Measurements from ENCODE around the gene TSEN2.
A peak's percentile ranks its signal among the peaks of the same experiment; 100 is the strongest.
"Not testable (repeated sequence)": the region's sequence is repeated elsewhere in the genome, so short reads cannot be mapped to it uniquely, and the experiment has no call there.

TSEN2 gene

DNA sequence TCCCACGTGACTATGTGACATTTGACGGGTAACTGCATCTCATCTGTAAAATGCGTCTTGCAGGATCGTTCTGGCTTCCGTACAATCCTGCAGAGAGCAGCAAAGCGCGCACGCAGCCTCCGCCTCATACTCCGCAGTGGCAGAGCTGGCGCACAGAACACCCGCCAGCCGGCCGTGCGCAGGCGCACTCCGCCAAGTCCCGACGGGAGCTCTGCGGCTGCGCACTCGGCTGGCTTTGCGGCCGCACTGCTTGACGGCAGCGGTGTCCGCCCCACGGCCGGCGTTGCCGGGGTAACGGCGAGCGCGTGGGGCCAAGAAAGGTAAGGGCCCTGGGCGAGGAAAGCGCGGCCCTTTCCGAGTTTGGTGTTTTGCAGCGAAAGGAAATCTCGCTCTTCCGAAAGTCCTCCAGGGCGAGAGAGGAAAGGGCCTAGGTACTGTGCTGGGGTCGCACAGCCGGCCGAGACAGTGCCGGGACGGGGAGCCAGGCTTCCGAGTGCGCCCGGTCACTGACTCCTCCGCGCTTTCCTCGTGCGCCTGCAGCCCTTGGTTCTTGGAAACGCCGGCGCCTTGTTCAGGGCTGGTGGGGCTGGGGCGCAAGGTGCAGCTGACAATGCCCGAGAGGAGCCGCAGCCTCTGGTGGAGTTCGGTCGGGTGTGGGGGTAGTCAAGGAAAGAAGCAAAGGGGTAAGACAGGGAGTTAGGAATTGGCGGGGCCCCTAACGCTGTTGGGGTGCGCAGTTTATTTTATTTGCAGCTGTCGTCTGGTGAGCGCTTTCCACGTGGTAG is at the start of gene TSEN2:
Gene TSEN2, plus strand, starts transcription at position 283 of the 785 bp plus-strand sequence. CDS start 5,321 bp downstream, outside the sequence.
- DNase-seq (ENCODE audit: extremely low spot score, insufficient read length, low read depth): peak; percentile 96
- FAIRE-seq: peak; percentile 90

DNA sequence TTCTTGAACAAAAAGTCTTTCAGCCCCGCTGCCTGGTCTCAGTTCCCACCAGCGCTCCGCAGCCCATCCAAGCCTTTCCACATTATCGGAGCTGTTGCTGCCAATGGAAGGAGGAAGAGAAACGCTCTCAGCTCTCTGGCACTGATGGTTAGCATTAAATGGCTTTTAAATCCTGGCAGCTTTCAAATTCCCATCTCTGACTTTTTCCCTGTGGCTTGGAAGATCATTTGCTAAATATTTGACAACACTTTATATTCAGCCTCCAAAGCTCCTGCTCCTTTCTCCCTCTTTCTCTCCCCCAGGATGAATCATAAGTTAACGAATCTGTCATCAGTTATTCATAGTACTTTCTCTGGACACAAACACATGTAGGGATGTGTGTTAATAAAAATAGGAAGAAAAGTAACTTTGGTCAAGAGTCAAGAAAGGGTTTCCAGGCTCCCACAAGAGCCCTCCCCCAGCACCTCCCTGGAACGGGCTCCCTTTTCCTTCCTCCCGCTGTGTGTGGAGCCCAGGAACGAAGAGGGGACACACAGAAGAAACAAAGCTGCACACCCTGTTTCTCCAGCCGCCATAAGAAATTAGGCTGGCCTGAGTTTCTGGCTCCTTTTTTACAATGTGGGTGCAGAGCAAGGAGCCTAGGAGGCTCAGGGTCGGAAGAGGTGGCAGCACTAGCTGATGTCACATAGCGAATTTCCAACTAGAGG is 47.6 kb upstream of the TSEN2 start:
- no peak for FAIRE-seq
- no peak for DNase-seq (ENCODE audit: extremely low spot score, insufficient read length, low read depth)

GRCh38 chr3:12437221-12437605 is 47.1 kb upstream of the TSEN2 start:
- DNase-seq (ENCODE audit: extremely low spot score, insufficient read length, low read depth) (no peak), FAIRE-seq (no peak)

GRCh38 chr3:12437861-12438260 is 46.4 kb upstream of the TSEN2 start:
- DNase-seq (ENCODE audit: extremely low spot score, insufficient read length, low read depth) (no peak), FAIRE-seq (no peak)

- FAIRE-seq (no peak), DNase-seq (ENCODE audit: extremely low spot score, insufficient read length, low read depth) (no peak)
Observed at GRCh38 chr3:12438318-12438717, 46.0 kb upstream of the TSEN2 start.

- FAIRE-seq (no peak), DNase-seq (ENCODE audit: extremely low spot score, insufficient read length, low read depth) (no peak)
Observed at GRCh38 chr3:12439161-12439940, 44.9 kb upstream of the TSEN2 start.

GRCh38 chr3:12440927-12441714 is 43.2 kb upstream of the TSEN2 start:
- no peak for FAIRE-seq
- no peak for DNase-seq (ENCODE audit: extremely low spot score, insufficient read length, low read depth)

- no peak for FAIRE-seq
- DNase-seq (ENCODE audit: extremely low spot score, insufficient read length, low read depth): no peak
Observed at GRCh38 chr3:12442654-12443501, 41.4 kb upstream of the TSEN2 start.

DNA sequence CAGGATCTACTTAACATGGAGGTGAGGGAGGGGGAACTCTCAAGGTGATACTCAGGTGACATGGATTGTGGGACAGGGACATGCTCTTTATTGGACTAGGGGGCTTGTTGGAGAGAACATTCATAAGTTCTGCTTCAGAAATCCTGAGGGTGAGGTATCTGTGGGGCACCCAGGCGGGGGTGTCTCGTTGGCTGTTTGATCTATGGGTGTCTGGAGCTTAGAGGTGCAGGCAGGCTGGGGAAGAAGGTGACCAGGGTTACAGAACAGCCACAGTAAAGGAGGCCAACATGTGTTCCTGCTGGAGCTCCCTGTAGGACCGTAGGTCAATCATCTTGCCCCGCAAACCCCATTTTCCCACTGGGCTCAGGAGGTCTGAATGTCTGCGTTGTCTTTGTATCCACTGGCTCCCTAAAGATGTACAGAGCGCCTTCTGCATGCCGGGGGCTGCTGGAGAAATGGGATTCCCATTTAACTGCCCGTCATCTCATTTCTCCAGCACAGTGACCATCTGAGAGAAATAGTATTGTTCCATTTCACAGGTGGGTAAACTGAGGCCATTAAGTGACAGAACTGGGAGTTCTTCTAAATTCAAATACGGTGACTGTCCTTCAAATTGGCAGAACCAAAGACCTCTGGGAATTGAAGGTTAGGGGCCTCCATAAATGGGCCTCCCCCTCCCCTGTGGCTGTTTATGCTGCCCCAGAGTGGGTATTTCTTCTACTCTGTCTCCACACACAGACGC is 40.3 kb upstream of the TSEN2 start:
- DNase-seq (ENCODE audit: extremely low spot score, insufficient read length, low read depth): no peak
- FAIRE-seq: no peak

DNA sequence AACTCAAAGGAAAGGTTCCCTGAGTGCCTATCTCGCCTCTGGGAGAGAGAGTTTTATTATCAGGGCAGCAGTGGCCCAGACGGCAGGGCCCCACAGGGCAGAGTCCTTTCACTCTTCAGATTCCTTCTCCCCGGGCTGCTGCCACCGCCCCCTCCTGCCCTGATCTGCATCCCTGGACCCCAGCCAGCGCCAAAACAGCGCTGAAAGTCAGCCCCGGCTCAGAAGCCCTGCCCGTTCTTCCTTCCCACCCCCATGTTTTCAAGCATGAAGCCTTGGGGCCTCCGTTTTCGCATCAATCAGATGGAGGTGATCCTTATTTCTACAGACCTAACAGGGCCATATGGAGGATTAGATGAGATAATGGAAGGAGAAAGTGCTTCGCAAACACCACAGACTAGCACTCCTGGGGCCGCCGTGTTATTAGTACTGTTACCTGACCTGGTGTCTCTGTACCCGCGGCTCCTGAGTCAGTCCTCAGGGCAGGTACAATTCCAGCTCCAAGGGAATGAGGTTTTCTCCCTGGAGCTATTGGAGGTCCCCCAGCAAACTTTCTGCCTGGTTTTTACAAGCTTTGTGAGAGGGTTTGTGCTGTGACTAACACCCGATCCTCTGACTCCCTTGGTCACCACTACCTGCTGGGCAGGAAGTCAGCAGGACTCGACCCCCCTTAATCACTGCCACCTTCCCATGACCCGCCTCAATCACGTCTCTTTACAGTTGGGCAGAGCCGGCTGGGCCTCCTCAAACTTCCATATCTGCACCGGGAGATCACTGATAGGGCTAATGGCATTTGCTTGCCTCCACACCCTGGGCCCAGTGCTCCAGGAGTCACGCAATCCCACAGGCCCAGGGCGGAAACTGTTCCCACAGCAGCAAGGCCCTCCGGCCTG is 39.5 kb upstream of the TSEN2 start:
- FAIRE-seq (no peak), DNase-seq (ENCODE audit: extremely low spot score, insufficient read length, low read depth) (no peak)

- no peak for DNase-seq (ENCODE audit: extremely low spot score, insufficient read length, low read depth)
- no peak for FAIRE-seq
Observed at GRCh38 chr3:12445523-12446240, 38.6 kb upstream of the TSEN2 start.

- no peak for FAIRE-seq
- DNase-seq (ENCODE audit: extremely low spot score, insufficient read length, low read depth): no peak
Observed at GRCh38 chr3:12446298-12446697, 38.0 kb upstream of the TSEN2 start.

- no peak for DNase-seq (ENCODE audit: extremely low spot score, insufficient read length, low read depth)
- no peak for FAIRE-seq
Observed at GRCh38 chr3:12447075-12447474, 37.2 kb upstream of the TSEN2 start.

DNA sequence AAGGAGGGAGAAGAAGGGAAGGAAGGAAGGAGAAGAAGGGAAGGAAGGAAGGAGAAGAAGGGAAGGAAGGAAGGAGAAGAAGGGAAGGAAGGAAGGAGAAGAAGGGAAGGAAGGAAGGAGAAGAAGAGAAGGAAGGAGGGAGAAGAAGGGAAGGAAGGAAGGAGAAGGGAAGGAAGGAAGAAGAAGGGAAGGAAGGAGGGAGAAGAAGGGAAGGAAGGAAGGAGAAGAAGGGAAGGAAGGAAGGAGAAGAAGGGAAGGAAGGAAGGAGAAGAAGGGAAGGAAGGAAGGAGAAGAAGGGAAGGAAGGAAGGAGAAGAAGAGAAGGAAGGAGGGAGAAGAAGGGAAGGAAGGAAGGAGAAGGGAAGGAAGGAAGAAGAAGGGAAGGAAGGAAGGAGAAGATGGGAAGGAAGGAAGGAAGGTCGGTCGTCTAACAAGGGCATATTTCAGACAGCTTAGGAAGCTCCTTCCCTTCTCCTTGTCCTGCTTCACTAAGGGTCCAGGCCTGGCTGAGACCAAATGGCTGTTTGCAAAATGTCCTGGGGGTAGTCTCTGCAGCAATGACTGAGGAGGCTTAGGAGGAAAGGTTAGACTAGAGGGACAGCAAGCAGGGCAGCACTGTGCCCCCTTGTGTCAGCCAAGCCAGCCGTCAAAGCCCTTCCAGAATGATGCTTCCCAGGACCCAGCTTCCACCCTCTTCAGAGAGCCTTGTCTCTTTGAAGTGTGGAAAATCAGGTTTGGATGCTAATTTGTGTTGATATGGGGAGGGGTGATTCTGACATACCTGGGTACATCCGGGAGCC is 35.7 kb upstream of the TSEN2 start:
- FAIRE-seq; DNase-seq (ENCODE audit: extremely low spot score, insufficient read length, low read depth): not testable (repeated sequence)

DNA sequence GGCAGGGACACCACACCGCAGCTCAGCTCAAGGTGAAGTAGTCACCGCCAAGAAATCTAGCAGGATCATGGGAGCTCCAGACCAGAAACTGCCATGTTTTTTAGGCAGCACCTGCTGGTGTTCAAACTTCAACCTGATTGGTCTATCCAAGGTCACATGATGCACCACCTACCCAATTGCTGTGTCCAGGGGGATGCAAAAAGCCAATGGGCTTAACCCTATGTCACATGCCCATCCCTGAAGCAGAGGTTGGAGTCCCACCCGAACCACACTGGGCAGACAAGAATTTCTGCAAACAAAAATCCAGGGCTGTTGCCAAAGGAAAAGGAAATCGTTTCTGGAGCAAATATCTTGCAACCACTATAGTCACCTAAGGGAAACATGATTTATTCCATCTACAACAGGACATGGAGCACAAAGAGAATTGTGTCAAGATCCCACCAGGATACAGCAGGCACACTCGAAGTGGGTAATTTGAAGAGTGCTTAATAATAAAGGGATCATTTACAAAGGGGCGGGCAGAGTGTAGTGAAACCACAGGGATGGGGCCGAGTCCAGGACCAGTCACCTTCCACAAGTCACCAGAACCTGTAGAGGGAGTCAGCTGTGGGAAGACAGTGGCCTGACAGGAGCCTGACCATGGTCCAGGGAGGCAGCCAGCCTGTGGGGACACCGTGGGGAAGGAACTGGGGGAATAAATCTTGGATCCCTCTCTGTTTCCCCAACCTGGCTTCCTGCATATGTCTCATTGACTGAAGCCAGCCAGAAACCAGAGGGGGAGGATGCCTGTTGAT is 34.2 kb upstream of the TSEN2 start:
- DNase-seq (ENCODE audit: extremely low spot score, insufficient read length, low read depth) (no peak), FAIRE-seq (no peak)
